GM21786 (cell line): ENCODE results near the gene SMYD3.
A peak's percentile ranks its signal among the peaks of the same experiment; 100 is the strongest.

Experiments
- ATAC-seq: cut with Tn5 transposase; IDR thresholded peaks from one replicate; pipeline ENCODE4 v1.9.1; 2021; ENCODE audit not compliant: unreplicated experiment

SMYD3 gene

GRCh38 chr1:246155923-246156322 is 351.2 kb downstream of the SMYD3 start:
- no peak for ATAC-seq

- no peak for ATAC-seq
Measured at GRCh38 chr1:246153796-246154212, 353.3 kb downstream of the SMYD3 start.

- no peak for ATAC-seq
Measured at GRCh38 chr1:246152986-246153431, 354.1 kb downstream of the SMYD3 start.

- ATAC-seq, result no peak
Measured at GRCh38 chr1:246151796-246152434, 355.2 kb downstream of the SMYD3 start.

- ATAC-seq, result no peak
Measured at GRCh38 chr1:246149543-246149942, 357.5 kb downstream of the SMYD3 start.

GRCh38 chr1:246147524-246148461 is 359.3 kb downstream of the SMYD3 start:
- no peak for ATAC-seq

GRCh38 chr1:246146804-246147523 is 360.1 kb downstream of the SMYD3 start:
- no peak for ATAC-seq

- no peak for ATAC-seq
Measured at GRCh38 chr1:246145900-246146299, 361.2 kb downstream of the SMYD3 start.

- ATAC-seq, result no peak
Measured at GRCh38 chr1:246144931-246145330, 362.1 kb downstream of the SMYD3 start.

GRCh38 chr1:246142320-246142893 is 364.7 kb downstream of the SMYD3 start:
- ATAC-seq, result no peak

GRCh38 chr1:246141306-246141705 is 365.8 kb downstream of the SMYD3 start:
- no peak for ATAC-seq

GRCh38 chr1:246139745-246140182 is 367.3 kb downstream of the SMYD3 start:
- ATAC-seq, result no peak

GRCh38 chr1:246138781-246139180 is 368.3 kb downstream of the SMYD3 start:
- ATAC-seq, result no peak

GRCh38 chr1:246136477-246136876 is 370.6 kb downstream of the SMYD3 start:
- ATAC-seq, result no peak

GRCh38 chr1:246134789-246135188 is 372.3 kb downstream of the SMYD3 start:
- ATAC-seq, result no peak

- ATAC-seq, result no peak
Measured at GRCh38 chr1:246131095-246131494, 376.0 kb downstream of the SMYD3 start.

- ATAC-seq, result peak; percentile 52
Measured at GRCh38 chr1:246128494-246129069, 378.5 kb downstream of the SMYD3 start.

- no peak for ATAC-seq
Measured at GRCh38 chr1:246126580-246126979, 380.5 kb downstream of the SMYD3 start.

GRCh38 chr1:246122071-246122470 is 385.0 kb downstream of the SMYD3 start:
- ATAC-seq, result no peak

- no peak for ATAC-seq
Measured at GRCh38 chr1:246121533-246121932, 385.5 kb downstream of the SMYD3 start.
